ENCODE data around the gene DLG1. TPM values are rescaled to one million over a fixed set of nuclear protein-coding genes. Genes with fewer than 3 reads are reported as not detected.

DLG1 gene
- total and polyA plus RNA-seq, 2 experiments from 2014 or later = 27.6 to 98.0 TPM

DNA sequence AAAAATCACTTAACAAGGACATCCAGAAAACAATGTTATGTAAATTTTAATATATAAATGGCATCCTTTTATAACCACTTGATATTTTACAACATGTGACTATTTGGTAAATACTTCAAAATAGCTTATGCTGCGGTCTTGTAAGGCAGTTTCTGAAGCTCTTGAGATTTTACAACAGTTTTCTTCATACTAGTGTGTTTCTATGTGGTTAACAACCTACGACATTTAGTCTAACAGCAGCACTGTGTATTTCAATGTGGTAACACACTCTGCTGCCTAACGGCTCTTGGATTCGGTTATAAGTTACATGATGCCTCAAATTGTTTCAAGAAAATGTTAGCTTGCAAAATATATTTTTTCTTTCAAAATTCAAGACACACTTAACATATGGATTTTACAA is 255.9 kb downstream of the DLG1 start (continued):
- TF ChIP-seq, protein P1, sequence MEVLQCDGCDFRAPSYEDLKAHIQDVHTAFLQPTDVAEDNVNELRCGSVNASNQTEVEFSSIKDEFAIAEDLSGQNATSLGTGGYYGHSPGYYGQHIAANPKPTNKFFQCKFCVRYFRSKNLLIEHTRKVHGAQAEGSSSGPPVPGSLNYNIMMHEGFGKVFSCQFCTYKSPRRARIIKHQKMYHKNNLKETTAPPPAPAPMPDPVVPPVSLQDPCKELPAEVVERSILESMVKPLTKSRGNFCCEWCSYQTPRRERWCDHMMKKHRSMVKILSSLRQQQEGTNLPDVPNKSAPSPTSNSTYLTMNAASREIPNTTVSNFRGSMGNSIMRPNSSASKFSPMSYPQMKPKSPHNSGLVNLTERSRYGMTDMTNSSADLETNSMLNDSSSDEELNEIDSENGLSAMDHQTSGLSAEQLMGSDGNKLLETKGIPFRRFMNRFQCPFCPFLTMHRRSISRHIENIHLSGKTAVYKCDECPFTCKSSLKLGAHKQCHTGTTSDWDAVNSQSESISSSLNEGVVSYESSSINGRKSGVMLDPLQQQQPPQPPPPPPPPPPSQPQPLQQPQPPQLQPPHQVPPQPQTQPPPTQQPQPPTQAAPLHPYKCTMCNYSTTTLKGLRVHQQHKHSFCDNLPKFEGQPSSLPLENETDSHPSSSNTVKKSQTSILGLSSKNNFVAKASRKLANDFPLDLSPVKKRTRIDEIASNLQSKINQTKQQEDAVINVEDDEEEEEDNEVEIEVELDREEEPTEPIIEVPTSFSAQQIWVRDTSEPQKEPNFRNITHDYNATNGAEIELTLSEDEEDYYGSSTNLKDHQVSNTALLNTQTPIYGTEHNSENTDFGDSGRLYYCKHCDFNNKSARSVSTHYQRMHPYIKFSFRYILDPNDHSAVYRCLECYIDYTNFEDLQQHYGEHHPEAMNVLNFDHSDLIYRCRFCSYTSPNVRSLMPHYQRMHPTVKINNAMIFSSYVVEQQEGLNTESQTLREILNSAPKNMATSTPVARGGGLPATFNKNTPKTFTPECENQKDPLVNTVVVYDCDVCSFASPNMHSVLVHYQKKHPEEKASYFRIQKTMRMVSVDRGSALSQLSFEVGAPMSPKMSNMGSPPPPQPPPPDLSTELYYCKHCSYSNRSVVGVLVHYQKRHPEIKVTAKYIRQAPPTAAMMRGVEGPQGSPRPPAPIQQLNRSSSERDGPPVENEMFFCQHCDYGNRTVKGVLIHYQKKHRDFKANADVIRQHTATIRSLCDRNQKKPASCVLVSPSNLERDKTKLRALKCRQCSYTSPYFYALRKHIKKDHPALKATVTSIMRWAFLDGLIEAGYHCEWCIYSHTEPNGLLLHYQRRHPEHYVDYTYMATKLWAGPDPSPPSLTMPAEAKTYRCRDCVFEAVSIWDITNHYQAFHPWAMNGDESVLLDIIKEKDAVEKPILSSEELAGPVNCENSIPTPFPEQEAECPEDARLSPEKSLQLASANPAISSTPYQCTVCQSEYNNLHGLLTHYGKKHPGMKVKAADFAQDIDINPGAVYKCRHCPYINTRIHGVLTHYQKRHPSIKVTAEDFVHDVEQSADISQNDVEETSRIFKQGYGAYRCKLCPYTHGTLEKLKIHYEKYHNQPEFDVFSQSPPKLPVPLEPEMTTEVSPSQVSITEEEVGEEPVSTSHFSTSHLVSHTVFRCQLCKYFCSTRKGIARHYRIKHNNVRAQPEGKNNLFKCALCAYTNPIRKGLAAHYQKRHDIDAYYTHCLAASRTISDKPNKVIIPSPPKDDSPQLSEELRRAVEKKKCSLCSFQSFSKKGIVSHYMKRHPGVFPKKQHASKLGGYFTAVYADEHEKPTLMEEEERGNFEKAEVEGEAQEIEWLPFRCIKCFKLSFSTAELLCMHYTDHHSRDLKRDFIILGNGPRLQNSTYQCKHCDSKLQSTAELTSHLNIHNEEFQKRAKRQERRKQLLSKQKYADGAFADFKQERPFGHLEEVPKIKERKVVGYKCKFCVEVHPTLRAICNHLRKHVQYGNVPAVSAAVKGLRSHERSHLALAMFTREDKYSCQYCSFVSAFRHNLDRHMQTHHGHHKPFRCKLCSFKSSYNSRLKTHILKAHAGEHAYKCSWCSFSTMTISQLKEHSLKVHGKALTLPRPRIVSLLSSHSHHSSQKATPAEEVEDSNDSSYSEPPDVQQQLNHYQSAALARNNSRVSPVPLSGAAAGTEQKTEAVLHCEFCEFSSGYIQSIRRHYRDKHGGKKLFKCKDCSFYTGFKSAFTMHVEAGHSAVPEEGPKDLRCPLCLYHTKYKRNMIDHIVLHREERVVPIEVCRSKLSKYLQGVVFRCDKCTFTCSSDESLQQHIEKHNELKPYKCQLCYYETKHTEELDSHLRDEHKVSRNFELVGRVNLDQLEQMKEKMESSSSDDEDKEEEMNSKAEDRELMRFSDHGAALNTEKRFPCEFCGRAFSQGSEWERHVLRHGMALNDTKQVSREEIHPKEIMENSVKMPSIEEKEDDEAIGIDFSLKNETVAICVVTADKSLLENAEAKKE (CRISPR knock-in tag; IDR thresholded peaks at IDR 0.05) = no peak
- TF ChIP-seq STAT1 (IDR thresholded peaks at IDR 0.05; ENCODE audit: unreplicated experiment) (no peak), EZH2 (IDR thresholded peaks at IDR 0.05; ENCODE audit: low read depth, unreplicated experiment) (no peak), EZH2phosphoT487 (IDR thresholded peaks at IDR 0.05; ENCODE audit: unreplicated experiment) (no peak), NANOG (IDR thresholded peaks at IDR 0.05; ENCODE audit: borderline replicate concordance) (no peak)
- TF ChIP-seq, protein P2, sequence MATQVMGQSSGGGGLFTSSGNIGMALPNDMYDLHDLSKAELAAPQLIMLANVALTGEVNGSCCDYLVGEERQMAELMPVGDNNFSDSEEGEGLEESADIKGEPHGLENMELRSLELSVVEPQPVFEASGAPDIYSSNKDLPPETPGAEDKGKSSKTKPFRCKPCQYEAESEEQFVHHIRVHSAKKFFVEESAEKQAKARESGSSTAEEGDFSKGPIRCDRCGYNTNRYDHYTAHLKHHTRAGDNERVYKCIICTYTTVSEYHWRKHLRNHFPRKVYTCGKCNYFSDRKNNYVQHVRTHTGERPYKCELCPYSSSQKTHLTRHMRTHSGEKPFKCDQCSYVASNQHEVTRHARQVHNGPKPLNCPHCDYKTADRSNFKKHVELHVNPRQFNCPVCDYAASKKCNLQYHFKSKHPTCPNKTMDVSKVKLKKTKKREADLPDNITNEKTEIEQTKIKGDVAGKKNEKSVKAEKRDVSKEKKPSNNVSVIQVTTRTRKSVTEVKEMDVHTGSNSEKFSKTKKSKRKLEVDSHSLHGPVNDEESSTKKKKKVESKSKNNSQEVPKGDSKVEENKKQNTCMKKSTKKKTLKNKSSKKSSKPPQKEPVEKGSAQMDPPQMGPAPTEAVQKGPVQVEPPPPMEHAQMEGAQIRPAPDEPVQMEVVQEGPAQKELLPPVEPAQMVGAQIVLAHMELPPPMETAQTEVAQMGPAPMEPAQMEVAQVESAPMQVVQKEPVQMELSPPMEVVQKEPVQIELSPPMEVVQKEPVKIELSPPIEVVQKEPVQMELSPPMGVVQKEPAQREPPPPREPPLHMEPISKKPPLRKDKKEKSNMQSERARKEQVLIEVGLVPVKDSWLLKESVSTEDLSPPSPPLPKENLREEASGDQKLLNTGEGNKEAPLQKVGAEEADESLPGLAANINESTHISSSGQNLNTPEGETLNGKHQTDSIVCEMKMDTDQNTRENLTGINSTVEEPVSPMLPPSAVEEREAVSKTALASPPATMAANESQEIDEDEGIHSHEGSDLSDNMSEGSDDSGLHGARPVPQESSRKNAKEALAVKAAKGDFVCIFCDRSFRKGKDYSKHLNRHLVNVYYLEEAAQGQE (IDR thresholded peaks at IDR 0.05; ENCODE audit: unreplicated experiment) = no peak
- TF ChIP-seq, protein P3, sequence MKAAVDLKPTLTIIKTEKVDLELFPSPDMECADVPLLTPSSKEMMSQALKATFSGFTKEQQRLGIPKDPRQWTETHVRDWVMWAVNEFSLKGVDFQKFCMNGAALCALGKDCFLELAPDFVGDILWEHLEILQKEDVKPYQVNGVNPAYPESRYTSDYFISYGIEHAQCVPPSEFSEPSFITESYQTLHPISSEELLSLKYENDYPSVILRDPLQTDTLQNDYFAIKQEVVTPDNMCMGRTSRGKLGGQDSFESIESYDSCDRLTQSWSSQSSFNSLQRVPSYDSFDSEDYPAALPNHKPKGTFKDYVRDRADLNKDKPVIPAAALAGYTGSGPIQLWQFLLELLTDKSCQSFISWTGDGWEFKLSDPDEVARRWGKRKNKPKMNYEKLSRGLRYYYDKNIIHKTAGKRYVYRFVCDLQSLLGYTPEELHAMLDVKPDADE (IDR thresholded peaks at IDR 0.05) = no peak
